NCI-H82 treated with DMSO at 0.1 percent for 48 hours (cell line): ENCODE data around the gene PPIF.
A peak's percentile ranks its signal among the peaks of the same experiment; 100 is the strongest.

Experiments used
- DNase-seq: peaks from one replicate; lab custom pipeline; 2025; ENCODE audit not compliant: unreplicated experiment; lab: John Stamatoyannopoulos, UW

Gene PPIF

DNA sequence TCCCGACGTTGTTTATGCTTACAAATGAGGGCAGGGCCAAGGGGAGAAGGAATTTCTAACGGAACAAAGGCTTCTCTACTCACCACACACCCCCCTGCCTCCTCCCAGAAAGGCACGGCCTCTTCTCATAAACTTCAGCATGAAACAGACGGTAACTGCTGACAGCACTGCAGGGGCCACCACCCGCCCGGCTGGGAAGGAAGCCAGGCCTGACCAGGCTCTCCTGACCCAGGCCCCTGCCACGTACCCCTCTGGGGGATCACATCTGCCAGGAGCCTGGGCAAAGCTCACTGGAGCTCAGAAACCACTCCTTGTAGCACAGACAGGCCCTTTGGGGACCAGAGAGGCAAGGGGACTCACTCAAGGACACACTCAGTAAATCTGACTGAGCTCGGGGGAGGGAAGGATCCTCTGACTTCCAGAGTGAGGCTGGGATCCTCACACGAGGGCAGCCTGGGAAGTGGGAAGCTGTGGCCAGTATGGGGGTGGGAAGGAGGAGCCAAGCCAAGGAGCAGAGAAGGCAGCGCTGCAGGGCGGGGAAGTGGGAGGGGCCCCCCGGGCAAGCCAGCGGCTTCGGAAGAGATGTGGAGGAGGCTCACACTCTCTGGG is 52.1 kb downstream of the PPIF start:
- no peak for DNase-seq

GRCh38 chr10:79400146-79401004 is 53.1 kb downstream of the PPIF start:
- DNase-seq, result peak; percentile 4

DNA sequence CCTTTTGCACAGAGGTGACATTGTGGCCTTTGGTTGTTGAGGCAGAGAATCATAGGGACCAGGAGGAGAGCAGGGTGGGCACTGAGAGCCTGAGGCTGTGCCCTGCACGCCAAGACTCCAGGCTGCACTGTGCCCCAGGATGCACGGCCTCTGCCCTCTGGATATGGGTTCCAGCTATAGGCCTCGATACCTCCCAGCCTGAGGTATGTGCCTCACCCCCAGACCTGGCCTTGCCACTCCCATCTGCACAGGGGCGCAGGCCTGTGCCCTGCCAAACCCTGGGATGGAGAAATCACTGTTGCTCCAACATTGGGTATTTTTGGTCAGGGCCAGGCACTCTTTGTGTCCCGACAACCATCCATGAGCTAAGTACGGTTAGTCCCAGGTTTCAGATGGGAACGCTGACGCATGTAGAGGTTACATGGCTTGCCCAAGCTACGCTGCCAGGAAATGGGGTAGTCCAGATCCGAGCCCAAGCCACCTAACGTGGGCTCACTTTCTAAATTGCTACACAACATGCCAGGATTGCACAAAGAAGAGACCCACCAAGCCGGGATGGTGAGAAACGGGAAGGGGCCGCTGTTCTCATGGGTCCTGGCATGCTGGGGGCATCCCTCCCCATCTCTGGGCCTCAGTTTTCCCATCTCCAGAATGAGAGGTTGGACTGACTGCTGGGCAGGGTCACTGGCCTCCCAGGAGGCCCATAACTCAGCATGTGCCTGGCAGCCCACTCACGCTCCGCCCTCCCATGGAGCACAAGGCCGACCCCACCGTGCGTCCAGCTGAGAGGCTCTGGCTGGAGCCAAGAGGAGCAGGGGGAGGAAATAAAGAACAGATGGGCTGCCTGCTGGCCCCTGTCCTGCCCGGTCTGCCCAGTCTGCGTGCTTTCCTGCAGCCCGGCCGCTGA is 54.0 kb downstream of the PPIF start:
- DNase-seq, result no peak

- DNase-seq, result no peak
These were observed 55.3 kb downstream of the PPIF start for GRCh38 chr10:79402625-79402946.

- no peak for DNase-seq
These were observed 55.7 kb downstream of the PPIF start for GRCh38 chr10:79402951-79403350.

DNA sequence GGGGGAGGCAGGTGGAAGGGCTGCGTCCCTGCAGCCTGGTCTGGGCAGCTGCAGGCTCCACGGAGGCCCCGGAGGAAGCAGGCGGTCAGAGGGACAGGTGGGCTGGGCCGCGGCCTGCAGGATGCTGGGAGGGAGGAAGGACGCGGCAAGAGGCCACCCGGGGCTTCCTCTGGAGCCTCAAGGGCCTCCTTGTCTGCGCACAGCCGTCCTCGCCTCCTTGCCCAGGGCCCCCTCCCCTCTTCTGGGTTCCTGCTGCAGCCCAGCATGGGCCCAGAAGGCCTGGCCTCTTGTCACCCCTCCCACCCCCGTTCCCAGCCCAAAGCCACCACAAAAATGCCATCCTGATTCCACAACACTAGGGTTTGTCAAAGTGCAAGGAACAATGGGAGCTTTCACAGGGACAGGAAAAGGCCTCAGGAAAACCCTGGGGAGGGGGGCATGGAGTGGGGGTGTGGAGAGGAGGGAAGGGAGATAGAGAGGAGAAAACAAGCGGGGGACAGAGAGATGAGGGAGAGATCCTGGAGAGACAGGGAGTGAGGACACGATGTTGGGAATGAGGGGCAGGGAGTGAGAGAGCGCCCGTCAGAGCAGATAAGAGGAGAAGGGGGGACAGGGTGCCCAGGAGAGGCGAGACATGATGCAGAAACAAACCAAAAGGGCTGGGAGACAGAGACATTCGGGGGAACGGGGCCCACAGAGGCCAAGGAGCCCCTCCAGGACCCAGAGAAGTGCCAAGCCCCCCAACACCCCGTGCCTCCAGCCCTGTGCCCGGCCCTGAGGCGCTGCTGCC is 56.4 kb downstream of the PPIF start:
- no peak for DNase-seq

DNA sequence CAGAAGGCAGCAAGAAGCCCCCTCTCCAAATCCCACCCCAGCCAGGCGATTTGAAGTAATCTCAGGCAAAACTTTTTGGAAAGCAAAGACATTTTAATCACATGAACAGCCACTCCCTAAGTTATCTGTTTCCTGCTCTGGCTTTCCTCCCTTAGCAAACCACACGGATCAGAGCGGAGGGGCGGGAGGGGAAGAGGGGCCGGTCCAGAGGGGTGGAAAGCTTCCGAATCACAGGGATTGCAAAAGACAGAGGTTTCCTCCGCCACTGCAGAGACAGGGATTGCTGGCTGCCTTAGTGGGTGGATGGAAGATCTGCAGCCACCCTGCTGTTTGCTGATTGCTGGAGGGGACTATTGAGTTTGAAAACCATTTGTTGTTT is 57.0 kb downstream of the PPIF start:
- DNase-seq, result no peak

- DNase-seq, result no peak
These were observed 57.4 kb downstream of the PPIF start for GRCh38 chr10:79404690-79405131.
